ENCODE results near the gene SUN1. TPM values are rescaled to one million over a fixed set of nuclear protein-coding genes. Genes with fewer than 3 reads are reported as not detected.

The SUN1 gene
- total RNA-seq, 1 donor: 73.4 TPM

DNA sequence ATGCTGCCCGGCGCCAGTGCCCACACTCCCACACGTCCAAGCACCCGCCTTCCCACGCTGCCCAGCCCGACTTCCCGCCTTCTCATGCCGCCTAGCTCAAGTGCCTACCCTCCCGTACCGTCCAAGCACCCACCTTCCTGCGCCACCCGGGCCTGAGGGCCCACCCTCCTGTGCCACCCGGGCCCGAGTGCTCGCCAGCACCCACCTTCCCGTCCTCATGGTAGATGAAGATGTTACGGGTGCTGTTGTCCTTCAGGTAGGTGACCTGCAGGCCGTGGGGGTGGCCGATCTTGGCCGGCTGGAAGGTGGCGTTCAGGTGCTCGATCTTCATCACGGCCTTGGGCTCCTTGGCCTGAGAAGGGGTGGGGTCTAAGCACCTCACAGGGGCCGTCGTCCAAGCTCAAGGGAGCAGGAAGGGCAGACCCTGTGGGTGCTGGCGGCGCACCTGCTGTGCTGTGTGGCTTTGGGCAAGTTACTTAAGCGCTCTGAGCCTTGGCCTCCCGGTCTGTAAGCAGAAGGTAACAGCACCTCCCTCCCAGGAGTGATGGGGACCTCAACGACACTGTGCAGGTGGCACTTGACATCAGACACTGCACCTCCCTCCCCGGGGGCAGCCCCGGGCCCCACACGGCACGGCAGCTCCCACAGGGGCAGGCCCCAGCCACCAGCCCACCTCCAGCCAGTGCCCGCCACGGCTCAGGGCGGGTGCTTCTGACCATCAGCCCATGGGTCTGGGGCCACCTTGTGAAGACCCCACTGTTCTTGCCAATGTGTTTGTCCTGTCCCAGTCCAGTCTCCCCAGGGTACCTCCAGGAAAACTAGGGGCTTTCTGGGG is 71.9 kb downstream of the SUN1 start:
- H3K4me3 ChIP-seq (ENCODE audit: low read depth, low read length): peak overlapping the region; percentile 40
- TF ChIP-seq, protein P1, sequence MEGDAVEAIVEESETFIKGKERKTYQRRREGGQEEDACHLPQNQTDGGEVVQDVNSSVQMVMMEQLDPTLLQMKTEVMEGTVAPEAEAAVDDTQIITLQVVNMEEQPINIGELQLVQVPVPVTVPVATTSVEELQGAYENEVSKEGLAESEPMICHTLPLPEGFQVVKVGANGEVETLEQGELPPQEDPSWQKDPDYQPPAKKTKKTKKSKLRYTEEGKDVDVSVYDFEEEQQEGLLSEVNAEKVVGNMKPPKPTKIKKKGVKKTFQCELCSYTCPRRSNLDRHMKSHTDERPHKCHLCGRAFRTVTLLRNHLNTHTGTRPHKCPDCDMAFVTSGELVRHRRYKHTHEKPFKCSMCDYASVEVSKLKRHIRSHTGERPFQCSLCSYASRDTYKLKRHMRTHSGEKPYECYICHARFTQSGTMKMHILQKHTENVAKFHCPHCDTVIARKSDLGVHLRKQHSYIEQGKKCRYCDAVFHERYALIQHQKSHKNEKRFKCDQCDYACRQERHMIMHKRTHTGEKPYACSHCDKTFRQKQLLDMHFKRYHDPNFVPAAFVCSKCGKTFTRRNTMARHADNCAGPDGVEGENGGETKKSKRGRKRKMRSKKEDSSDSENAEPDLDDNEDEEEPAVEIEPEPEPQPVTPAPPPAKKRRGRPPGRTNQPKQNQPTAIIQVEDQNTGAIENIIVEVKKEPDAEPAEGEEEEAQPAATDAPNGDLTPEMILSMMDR (IDR thresholded peaks at IDR 0.05; ENCODE audit: insufficient read depth, low read depth, low read length): no peak
- DNase-seq (ENCODE audit: low read depth): no peak

- DNase-seq (ENCODE audit: low read depth): peak; percentile 73
- TF ChIP-seq, protein P1 (IDR thresholded peaks at IDR 0.05; ENCODE audit: insufficient read depth, low read depth, low read length): no peak
- H3K4me3 ChIP-seq (ENCODE audit: low read depth, low read length): peak overlapping the region; percentile 40
Observed at GRCh38 chr7:904847-905246, 72.6 kb downstream of the SUN1 start.

- TF ChIP-seq, protein P1 (IDR thresholded peaks at IDR 0.05; ENCODE audit: insufficient read depth, low read depth, low read length): no peak
- DNase-seq (ENCODE audit: low read depth): no peak
- H3K4me3 ChIP-seq (ENCODE audit: low read depth, low read length): no peak overlapping the region
Observed at GRCh38 chr7:906776-907157, 74.5 kb downstream of the SUN1 start.

DNA sequence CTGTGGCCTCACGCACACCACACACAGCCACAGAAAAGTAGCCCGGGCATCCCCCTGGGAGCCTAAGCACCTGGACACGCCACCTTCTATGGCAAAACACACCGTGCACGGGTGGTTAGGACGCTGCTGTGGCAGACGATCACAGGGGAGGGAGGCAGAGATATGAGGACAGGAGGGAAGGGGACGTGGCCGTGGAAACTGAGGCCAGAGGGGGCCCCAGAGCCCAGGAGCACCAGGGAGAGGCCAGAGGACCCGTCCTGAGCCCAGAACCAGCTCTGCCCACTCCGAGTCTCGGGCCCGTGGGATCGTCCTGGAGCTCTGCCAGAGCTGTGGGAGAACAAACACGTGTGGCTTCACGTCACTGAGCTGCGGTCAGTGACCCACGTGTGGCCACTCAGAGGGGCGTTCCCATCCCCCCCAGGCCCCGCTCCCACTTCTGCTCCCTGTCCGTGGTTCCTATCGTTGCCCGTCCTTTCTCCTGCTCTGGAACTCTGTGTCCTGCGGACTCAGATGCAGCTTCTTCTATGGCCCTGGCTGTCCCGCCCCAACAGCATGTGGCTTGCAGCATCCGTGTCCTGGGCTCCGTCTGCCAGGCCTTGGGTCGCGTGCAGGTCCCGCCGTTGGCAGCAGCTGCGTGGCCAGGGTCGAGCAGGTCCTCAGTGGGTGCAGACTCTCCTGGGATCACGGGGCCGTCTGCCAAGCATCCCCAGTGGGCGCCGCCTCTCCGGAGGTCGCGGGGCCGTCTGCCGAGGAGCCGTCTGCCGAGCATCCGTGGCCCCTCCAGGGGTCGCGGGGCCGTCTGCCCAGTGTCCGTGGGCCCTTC is 75.1 kb downstream of the SUN1 start:
- TF ChIP-seq, protein P1 (IDR thresholded peaks at IDR 0.05; ENCODE audit: insufficient read depth, low read depth, low read length): no peak
- no peak overlapping the region for H3K4me3 ChIP-seq (ENCODE audit: low read depth, low read length)
- DNase-seq (ENCODE audit: low read depth): no peak

DNA sequence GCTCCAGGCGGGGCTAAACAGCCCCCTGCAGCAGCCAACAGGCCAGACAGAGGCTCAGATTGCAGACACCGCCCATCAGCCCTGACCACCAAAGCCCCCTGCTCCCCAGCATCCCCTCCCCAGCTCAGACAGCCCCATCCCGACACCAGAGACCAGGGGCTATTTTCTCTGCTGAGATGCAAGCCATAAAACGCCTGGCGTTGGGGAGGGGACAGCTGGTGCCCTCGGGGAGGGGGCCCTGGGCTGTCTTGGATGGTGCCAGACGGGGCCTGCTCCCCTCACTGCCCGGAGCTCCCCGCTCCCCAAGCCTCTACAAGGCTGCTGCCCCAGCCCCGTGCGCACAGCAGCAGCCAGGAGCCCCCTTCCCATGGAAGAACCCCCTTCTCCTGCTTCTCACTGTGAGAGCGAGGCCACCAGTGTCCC is 75.9 kb downstream of the SUN1 start:
- no peak overlapping the region for H3K4me3 ChIP-seq (ENCODE audit: low read depth, low read length)
- TF ChIP-seq, protein P1 (IDR thresholded peaks at IDR 0.05; ENCODE audit: insufficient read depth, low read depth, low read length): no peak

GRCh38 chr7:908591-909357 is 76.5 kb downstream of the SUN1 start:
- TF ChIP-seq, protein P1 (IDR thresholded peaks at IDR 0.05; ENCODE audit: insufficient read depth, low read depth, low read length): peak; percentile 80
- peak overlapping the region; percentile 18 for H3K4me3 ChIP-seq (ENCODE audit: low read depth, low read length)
- DNase-seq (ENCODE audit: low read depth): peak; percentile 39

More for the DNA sequence above, 75.9 kb downstream of the SUN1 start:
- no peak for DNase-seq (ENCODE audit: low read depth)
